ENCODE results near the gene IL1B. TPM values are rescaled to one million over a fixed set of nuclear protein-coding genes. Genes with fewer than 3 reads are reported as not detected.

The IL1B gene
- polyA plus RNA-seq, 1 of the 3 experiments (the other 2 are of a cell fraction): 0.25 TPM

DNA sequence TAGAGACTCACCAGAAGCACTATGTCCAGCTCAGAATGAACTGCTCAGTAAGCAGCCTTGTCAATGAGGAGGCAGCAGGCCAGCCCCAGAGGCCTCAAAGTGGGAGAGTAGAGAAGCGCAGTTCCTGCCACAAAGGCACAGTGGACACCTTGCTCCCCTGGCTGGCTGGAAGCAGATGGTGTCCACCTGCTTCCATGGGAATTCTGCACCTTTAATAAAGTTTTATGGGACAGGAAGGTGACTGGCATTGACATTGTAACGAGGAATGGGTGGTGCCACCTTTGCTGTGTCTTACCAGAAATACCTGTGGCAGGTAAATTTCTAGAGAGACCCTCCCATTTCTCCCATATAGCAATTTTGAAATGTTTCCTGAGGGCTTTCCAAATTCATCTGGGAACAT, 6.7 kb upstream of the IL1B start:
- no peak overlapping the region for H3K27ac ChIP-seq (ENCODE audit: low read depth in 2 of 2, low read length in 1 of 2)
- no peak overlapping the region for H3K4me2 ChIP-seq
- no peak overlapping the region for H3K9ac ChIP-seq
- H3K9me3 ChIP-seq: no peaks in the 10 kb centered on the region
- no peaks in the 10 kb centered on the region for H3F3A ChIP-seq (replicated peaks; ENCODE audit: insufficient read depth)
- no peaks in the 10 kb centered on the region for H3K79me2 ChIP-seq (ENCODE audit: insufficient read depth)
- no peak overlapping the region for H3K4me3 ChIP-seq (ENCODE audit: low read depth in 2 of 2, low read length in 1 of 2)
- H3K36me3 ChIP-seq (replicated peaks in 1 of 2; ENCODE audit: control insufficient read depth in 1 of 2, insufficient read depth in 2 of 2, low read length in 1 of 2): no peaks in the 10 kb centered on the region
- H3K4me1 ChIP-seq (ENCODE audit: control insufficient read depth in 1 of 2, insufficient read depth in 2 of 2, low read depth in 1 of 2, low read length in 1 of 2): no peaks in the 10 kb centered on the region
- WGBS (ENCODE audit: low lambda C conversion rate): 0% methylated on average over 1 of the region's 2 CpGs
- no peaks in the 10 kb centered on the region for H3K9me2 ChIP-seq
- TF ChIP-seq NRF1 (IDR thresholded peaks at IDR 0.05; ENCODE audit: low read depth, low read length) (no peak), CHD2 (IDR thresholded peaks at IDR 0.05; ENCODE audit: low read length, partially characterized antibody) (no peak), EP300 (IDR thresholded peaks at IDR 0.05; ENCODE audit: borderline replicate concordance in 1 of 2, low read depth in 1 of 2, low read length in 1 of 2) (no peak), MEF2A (IDR thresholded peaks at IDR 0.05; ENCODE audit: borderline replicate concordance, low read depth) (no peak), ZBTB33 (IDR thresholded peaks at IDR 0.05; ENCODE audit: borderline replicate concordance, low read depth) (no peak), NFIC (IDR thresholded peaks at IDR 0.05; ENCODE audit: borderline replicate concordance) (no peak), TEAD4 (IDR thresholded peaks at IDR 0.05; ENCODE audit: borderline replicate concordance, insufficient read depth) (no peak), FOXJ3 (CRISPR knock-in tag; IDR thresholded peaks at IDR 0.05) (no peak), REST (IDR thresholded peaks at IDR 0.05; ENCODE audit: low read depth, low read length) (no peak), ELF1 (IDR thresholded peaks at IDR 0.05) (no peak)
- TF ChIP-seq, protein P1, sequence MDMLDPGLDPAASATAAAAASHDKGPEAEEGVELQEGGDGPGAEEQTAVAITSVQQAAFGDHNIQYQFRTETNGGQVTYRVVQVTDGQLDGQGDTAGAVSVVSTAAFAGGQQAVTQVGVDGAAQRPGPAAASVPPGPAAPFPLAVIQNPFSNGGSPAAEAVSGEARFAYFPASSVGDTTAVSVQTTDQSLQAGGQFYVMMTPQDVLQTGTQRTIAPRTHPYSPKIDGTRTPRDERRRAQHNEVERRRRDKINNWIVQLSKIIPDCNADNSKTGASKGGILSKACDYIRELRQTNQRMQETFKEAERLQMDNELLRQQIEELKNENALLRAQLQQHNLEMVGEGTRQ (IDR thresholded peaks at IDR 0.05; ENCODE audit: borderline replicate concordance, low read depth, low read length): no peak
- no peaks in the 10 kb centered on the region for H4K20me1 ChIP-seq (ENCODE audit: insufficient read depth)
- peaks cover 45% of the 10 kb centered on the region; the same call in 1 of the 2 replicates for H3K27me3 ChIP-seq (ENCODE audit: insufficient read depth)
- ChIA-PET CTCF (no interaction called here), POLR2A (no interaction called here)
- no peak for DNase-seq
- H2AFZ ChIP-seq (ENCODE audit: low read depth): no peak overlapping the region
